IMR-90 (cell line): Measurements from ENCODE around the gene MCM5.
A peak's percentile ranks its signal among the peaks of the same experiment; 100 is the strongest.

Experiments used
- BHLHE40 ChIP-seq: fragments of 150-350 bp; IDR thresholded peaks from 2 replicates; pipeline ENCODE4 v1.6.1; 2016; ENCODE audit warnings: mild to moderate bottlenecking, low read depth, low read length
- CEBPB ChIP-seq: IDR thresholded peaks from 2 replicates; pipeline ENCODE4 v1.6.1; 2012; ENCODE audit warnings: low read depth, low read length, improper control_type of control experiment
- CTCF ChIP-seq: conservative IDR thresholded peaks from 2 replicates; pipeline ENCODE4 v1.5.1; 2012; ENCODE audit warnings: mild to moderate bottlenecking, low read depth, low read length, improper control_type of control experiment
- ELK1 ChIP-seq: fragments of 150-350 bp; IDR thresholded peaks from 2 replicates; pipeline ENCODE4 v1.6.1; 2016; ENCODE audit warnings: low read depth, mild to moderate bottlenecking, low read length, moderate library complexity, borderline replicate concordance
- FOS ChIP-seq: fragments of 150-350 bp; IDR thresholded peaks from 2 replicates; pipeline ENCODE4 v1.6.1; 2016; ENCODE audit warnings: low read depth, low read length
- MAFK ChIP-seq: IDR thresholded peaks from 2 replicates; pipeline ENCODE4 v1.6.1; 2012; ENCODE audit warnings: low read depth, low read length, improper control_type of control experiment
- MAZ ChIP-seq: IDR thresholded peaks from 2 replicates; pipeline ENCODE4 v1.6.1; 2012; ENCODE audit warnings: low read depth, mild to moderate bottlenecking, low read length, improper control_type of control experiment, moderate library complexity, borderline replicate concordance
- MXI1 ChIP-seq: IDR thresholded peaks from 2 replicates; pipeline ENCODE4 v1.6.1; 2012; ENCODE audit warnings: low read depth, mild to moderate bottlenecking, low read length, moderate library complexity, borderline replicate concordance
- NFE2L2 ChIP-seq: fragments of 150-350 bp; IDR thresholded peaks from 2 replicates; pipeline ENCODE4 v1.6.1; 2016; ENCODE audit warnings: low read depth, mild to moderate bottlenecking, low read length
- POLR2A ChIP-seq: IDR thresholded peaks from 2 replicates; pipeline ENCODE4 v1.6.1; 2012; ENCODE audit warnings: mild to moderate bottlenecking, low read depth, low read length
- RAD21 ChIP-seq: IDR thresholded peaks from 2 replicates; pipeline ENCODE4 v1.6.1; 2012; ENCODE audit warnings: low read length, improper control_type of control experiment
- RCOR1 ChIP-seq: IDR thresholded peaks from 2 replicates; pipeline ENCODE4 v1.6.1; 2012; ENCODE audit warnings: mild to moderate bottlenecking, low read length, improper control_type of control experiment; ENCODE audit not compliant: insufficient replicate concordance
- RFX5 ChIP-seq: IDR thresholded peaks from 2 replicates; pipeline ENCODE4 v1.8.0; 2012; ENCODE audit warnings: low read depth, mild to moderate bottlenecking, low read length, moderate library complexity
- USF2 ChIP-seq: fragments of 150-350 bp; IDR thresholded peaks from 2 replicates; pipeline ENCODE4 v1.6.1; 2017; ENCODE audit warnings: mild to moderate bottlenecking, antibody characterized with exemption, low read length, low read depth

- no peak for TF ChIP-seq CTCF
- peak; percentile 87 for TF ChIP-seq USF2
- no peak for TF ChIP-seq POLR2A
- no peak for TF ChIP-seq FOS
- no peak for TF ChIP-seq RAD21
- no peak for TF ChIP-seq BHLHE40
- no peak for TF ChIP-seq MXI1
- no peak for TF ChIP-seq CEBPB
- no peak for TF ChIP-seq RFX5
- TF ChIP-seq MAFK = no peak
- TF ChIP-seq ELK1 = no peak
- TF ChIP-seq NFE2L2 = no peak
- TF ChIP-seq MAZ = no peak
- no peak for TF ChIP-seq RCOR1
These were observed 37.1 kb downstream of the MCM5 start for GRCh38 chr22:35437049-35437448.
